Osteocyte (in vitro differentiated cells): ENCODE data around the gene FAM13C. TPM values are rescaled to one million over a fixed set of nuclear protein-coding genes. Genes with fewer than 3 reads are reported as not detected.

Experiments used
- DNase-seq: peaks from one replicate; pipeline ENCODE4 v3.0.0; 2021; ENCODE audit warnings: mixed read lengths; ENCODE audit not compliant: unreplicated experiment; ENCODE audit errors: extremely low spot score
- H3K27ac Mint-ChIP-seq: one replicate; pipeline ENCODE4 v1.8.0; 2021; ENCODE audit warnings: mild to moderate bottlenecking, mixed read lengths; ENCODE audit not compliant: unreplicated experiment
- H3K27me3 Mint-ChIP-seq: one replicate; pipeline ENCODE4 v1.8.0; 2021; ENCODE audit warnings: mixed read lengths; ENCODE audit not compliant: unreplicated experiment
- H3K36me3 Mint-ChIP-seq: one replicate; pipeline ENCODE4 v1.8.0; 2021; ENCODE audit warnings: mixed read lengths; ENCODE audit not compliant: unreplicated experiment
- H3K4me1 Mint-ChIP-seq: one replicate; pipeline ENCODE4 v1.8.0; 2021; ENCODE audit warnings: mixed read lengths; ENCODE audit not compliant: unreplicated experiment
- H3K4me3 Mint-ChIP-seq: one replicate; pipeline ENCODE4 v1.8.0; 2021; ENCODE audit warnings: mild to moderate bottlenecking, moderate library complexity, mixed read lengths; ENCODE audit not compliant: unreplicated experiment
- H3K9me3 Mint-ChIP-seq: one replicate; pipeline ENCODE4 v1.8.0; 2021; ENCODE audit warnings: mixed read lengths; ENCODE audit not compliant: unreplicated experiment
- total RNA-seq: library from RNA; stranded (reverse); gene quantifications from 2 replicates; pipeline ENCODE4 v1.2.1, GENCODE V29; 2021
- TF ChIP-seq, protein P1 (sequence below): fragments of 200-600 bp; sonication (generic); IDR thresholded peaks from 2 replicates; pipeline ENCODE4 v1.5.0; 2021; ENCODE audit warnings: antibody characterized with exemption, mild to moderate bottlenecking, moderate library complexity

Gene FAM13C
- total RNA-seq, 1 donor from 2014 or later = 3.2 TPM

DNA sequence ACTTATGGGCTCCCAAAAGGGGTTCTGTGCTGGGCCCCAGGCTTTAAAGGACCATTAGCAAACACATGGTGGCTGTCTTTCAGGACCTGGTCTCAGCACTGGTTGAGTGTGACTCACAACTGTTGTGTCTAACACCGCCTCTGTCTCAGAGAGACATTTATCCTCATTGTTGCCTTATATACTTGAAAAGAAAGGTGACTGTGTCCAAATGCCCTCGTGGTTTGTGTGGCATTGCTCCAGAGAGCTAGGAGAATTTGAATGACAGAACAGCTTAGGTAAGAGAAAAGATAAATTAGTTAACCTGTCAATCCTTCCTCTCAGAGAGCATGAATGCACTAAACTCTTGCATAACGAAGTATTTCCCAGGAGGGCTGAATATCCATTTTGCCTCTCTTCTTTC, 14.5 kb upstream of the FAM13C start:
- no peak overlapping the region for H3K27ac Mint-ChIP-seq
- no peaks in the 10 kb centered on the region for H3K27me3 Mint-ChIP-seq
- peaks cover 10% of the 10 kb centered on the region for H3K4me1 Mint-ChIP-seq
- H3K9me3 Mint-ChIP-seq = no peaks in the 10 kb centered on the region
- H3K4me3 Mint-ChIP-seq = no peak overlapping the region
- H3K36me3 Mint-ChIP-seq = no peaks in the 10 kb centered on the region
- TF ChIP-seq, protein P1, sequence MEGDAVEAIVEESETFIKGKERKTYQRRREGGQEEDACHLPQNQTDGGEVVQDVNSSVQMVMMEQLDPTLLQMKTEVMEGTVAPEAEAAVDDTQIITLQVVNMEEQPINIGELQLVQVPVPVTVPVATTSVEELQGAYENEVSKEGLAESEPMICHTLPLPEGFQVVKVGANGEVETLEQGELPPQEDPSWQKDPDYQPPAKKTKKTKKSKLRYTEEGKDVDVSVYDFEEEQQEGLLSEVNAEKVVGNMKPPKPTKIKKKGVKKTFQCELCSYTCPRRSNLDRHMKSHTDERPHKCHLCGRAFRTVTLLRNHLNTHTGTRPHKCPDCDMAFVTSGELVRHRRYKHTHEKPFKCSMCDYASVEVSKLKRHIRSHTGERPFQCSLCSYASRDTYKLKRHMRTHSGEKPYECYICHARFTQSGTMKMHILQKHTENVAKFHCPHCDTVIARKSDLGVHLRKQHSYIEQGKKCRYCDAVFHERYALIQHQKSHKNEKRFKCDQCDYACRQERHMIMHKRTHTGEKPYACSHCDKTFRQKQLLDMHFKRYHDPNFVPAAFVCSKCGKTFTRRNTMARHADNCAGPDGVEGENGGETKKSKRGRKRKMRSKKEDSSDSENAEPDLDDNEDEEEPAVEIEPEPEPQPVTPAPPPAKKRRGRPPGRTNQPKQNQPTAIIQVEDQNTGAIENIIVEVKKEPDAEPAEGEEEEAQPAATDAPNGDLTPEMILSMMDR = no peak
- no peak for DNase-seq

DNA sequence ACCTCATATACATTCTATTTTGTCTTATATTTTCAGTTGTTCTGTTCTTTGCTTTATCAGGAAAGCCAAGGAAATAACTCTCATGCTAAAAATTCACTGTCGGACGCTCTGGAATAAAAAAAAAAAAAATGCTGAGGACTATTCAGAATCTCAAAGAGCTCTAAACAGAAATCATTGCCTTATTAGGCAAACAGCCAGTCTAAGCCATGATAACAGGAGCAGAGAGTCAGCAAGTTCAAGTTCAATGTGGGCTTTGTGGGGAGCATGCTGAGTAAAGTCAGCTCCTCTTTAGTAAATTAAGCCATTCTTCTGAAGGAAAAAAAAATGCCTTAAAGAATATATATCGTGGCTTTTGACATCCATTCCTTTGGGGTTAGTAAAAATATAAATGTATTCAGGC, 13.6 kb upstream of the FAM13C start:
- H3K36me3 Mint-ChIP-seq = no peaks in the 10 kb centered on the region
- H3K9me3 Mint-ChIP-seq = no peaks in the 10 kb centered on the region
- H3K4me1 Mint-ChIP-seq = peaks cover 10% of the 10 kb centered on the region
- TF ChIP-seq, protein P1 = no peak
- H3K27ac Mint-ChIP-seq = no peak overlapping the region
- no peaks in the 10 kb centered on the region for H3K27me3 Mint-ChIP-seq
- no peak for DNase-seq
- no peak overlapping the region for H3K4me3 Mint-ChIP-seq

GRCh38 chr10:59374916-59375315, 12.6 kb upstream of the FAM13C start:
- H3K36me3 Mint-ChIP-seq = no peaks in the 10 kb centered on the region
- no peak overlapping the region for H3K27ac Mint-ChIP-seq
- H3K9me3 Mint-ChIP-seq = no peaks in the 10 kb centered on the region
- no peak overlapping the region for H3K4me3 Mint-ChIP-seq
- H3K27me3 Mint-ChIP-seq = no peaks in the 10 kb centered on the region
- peaks cover 10% of the 10 kb centered on the region for H3K4me1 Mint-ChIP-seq
- no peak for DNase-seq
- TF ChIP-seq, protein P1 = no peak

DNA sequence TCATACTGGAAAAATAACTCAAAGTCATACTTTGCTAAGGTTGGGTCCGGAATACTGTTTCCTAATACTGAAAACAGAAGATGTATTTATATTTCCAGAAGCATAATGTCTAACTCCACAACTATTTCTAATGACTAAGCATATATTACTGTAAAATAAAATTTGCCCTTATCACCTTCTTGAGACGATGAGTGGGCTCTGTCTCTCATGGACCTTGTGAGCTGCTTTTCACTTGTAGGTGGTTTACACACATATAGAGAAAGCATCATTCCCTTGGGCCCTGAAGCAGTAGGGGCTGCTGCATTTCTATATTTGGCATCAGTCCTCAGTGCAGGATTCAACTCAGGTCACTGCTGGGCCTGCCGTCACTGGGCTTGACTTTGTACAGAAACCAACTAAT, 10.7 kb upstream of the FAM13C start:
- H3K36me3 Mint-ChIP-seq = no peaks in the 10 kb centered on the region
- DNase-seq = no peak
- H3K27ac Mint-ChIP-seq = no peak overlapping the region
- H3K4me1 Mint-ChIP-seq = peaks cover 10% of the 10 kb centered on the region
- H3K4me3 Mint-ChIP-seq = no peak overlapping the region
- TF ChIP-seq, protein P1 = no peak
- no peaks in the 10 kb centered on the region for H3K9me3 Mint-ChIP-seq
- H3K27me3 Mint-ChIP-seq = no peaks in the 10 kb centered on the region

DNA sequence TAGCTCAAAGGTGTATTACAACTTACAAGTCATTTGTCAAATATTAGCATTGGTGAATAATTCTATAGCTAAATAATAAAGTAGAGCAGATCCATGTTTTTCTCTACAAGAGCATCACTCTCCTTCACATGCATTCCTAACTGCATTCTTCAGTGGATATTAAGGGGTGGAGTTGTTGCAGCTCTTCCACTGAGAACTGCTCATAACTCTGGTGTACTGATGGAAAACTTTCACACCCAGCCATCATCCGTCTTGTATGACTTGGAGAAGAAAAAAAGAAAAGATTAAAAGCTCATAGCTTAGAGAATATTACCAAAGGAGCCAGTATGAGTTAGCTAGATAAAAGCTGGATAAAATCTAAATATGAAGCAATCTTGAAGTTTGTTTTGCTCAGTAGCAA, 10.2 kb upstream of the FAM13C start:
- no peak for DNase-seq
- H3K4me3 Mint-ChIP-seq = no peak overlapping the region
- H3K27ac Mint-ChIP-seq = no peak overlapping the region
- TF ChIP-seq, protein P1 = no peak
- H3K9me3 Mint-ChIP-seq = no peaks in the 10 kb centered on the region
- peaks cover 10% of the 10 kb centered on the region for H3K4me1 Mint-ChIP-seq
- no peaks in the 10 kb centered on the region for H3K27me3 Mint-ChIP-seq
- H3K36me3 Mint-ChIP-seq = no peaks in the 10 kb centered on the region
